HCT116 (cell line): Measurements from ENCODE around the gene ADGRB3. TPM values are rescaled to one million over a fixed set of nuclear protein-coding genes. Genes with fewer than 3 reads are reported as not detected.

Source experiments
- ATAC-seq: fragments of 200-7000 bp; cut with Tn5 transposase; 2 replicates; pipeline ENCODE4 v1.9.1; 2020; ENCODE audit warnings: mild to moderate bottlenecking, moderate library complexity
- BruUV-seq: library from RNA; stranded (reverse); fragments of 400-500 nt; replicated peaks from 2 replicates; lab custom pipeline; 2021; lab: Mats Ljungman, UMichigan
- CTCF ChIA-PET: fragments of 300-600 bp; sonication (Branson Sonifier 250); formaldehyde crosslinking; loops from one replicate; lab custom pipeline; 2021; ENCODE audit warnings: antibody characterized with exemption; lab: Charles Lee
- POLR2A ChIA-PET: fragments of 300-600, 350-600 bp; sonication (Branson Sonifier 250); formaldehyde crosslinking; loops from one replicate; lab custom pipeline; 2021; ENCODE audit warnings: antibody characterized with exemption; lab: Charles Lee
- RAD21 ChIA-PET, 2 experiments: fragments of 300-600 bp; sonication (Branson Sonifier 250); formaldehyde crosslinking; loops; one replicate each; lab custom pipeline; 2023; ENCODE audit warnings: low total read pairs in 2 of 2; ENCODE audit not compliant: uncharacterized antibody in 2 of 2, unreplicated experiment in 2 of 2, low non-redundant PET in 1 of 2; lab: Charles Lee
- DNase-seq: peaks from one replicate; pipeline ENCODE4 v3.0.0-alpha.2; 2010; ENCODE audit warnings: low read depth, low spot score
- H2AFZ ChIP-seq: fragments of 200-600 bp; shearing (Covaris generic), sonication (generic); 2 replicates; pipeline ENCODE4 v1.6.1; 2017; ENCODE audit warnings: low read depth, mixed run types, mixed read lengths, antibody characterized with exemption, low read length; ENCODE audit not compliant: poor library complexity, severe bottlenecking
- H3K27ac ChIP-seq: 2 replicates; pipeline ENCODE4 v1.5.1; 2012; ENCODE audit warnings: low read depth, low read length
- H3K27me3 ChIP-seq: fragments of 200-600 bp; sonication (generic); 2 replicates; pipeline ENCODE4 v1.6.1; 2016; ENCODE audit warnings: mixed run types, low read length, mixed read lengths; ENCODE audit not compliant: insufficient read depth
- H3K36me3 ChIP-seq, 2 experiments: fragments of 200-500 bp in 1 of 2; fragments of 200-600 bp in 1 of 2; sonication (Bioruptor generic) in 1 of 2; sonication (generic) in 1 of 2; 2 replicates each; pipeline versions ENCODE4 v1.5.1 to v1.6.1; 2014 to 2016; ENCODE audit warnings: low read length in 2 of 2, inconsistent platforms in 1 of 2, mixed read lengths in 1 of 2, mixed run types in 1 of 2; ENCODE audit not compliant: insufficient read depth in 2 of 2, control insufficient read depth in 1 of 2
- H3K4me1 ChIP-seq, 2 experiments: fragments of 200-600 bp in 1 of 2; sonication (generic) in 1 of 2; 2 replicates each; pipeline versions ENCODE4 v1.5.1 to v1.6.1; 2012 to 2017; ENCODE audit warnings: low read length in 2 of 2, inconsistent platforms in 1 of 2, mild to moderate bottlenecking in 1 of 2, mixed read lengths in 1 of 2, mixed run types in 1 of 2, moderate library complexity in 1 of 2; ENCODE audit not compliant: insufficient read depth in 2 of 2, control insufficient read depth in 1 of 2
- H3K4me2 ChIP-seq: fragments of 200-600 bp; sonication (generic); 2 replicates; pipeline ENCODE4 v1.6.1; 2017; ENCODE audit warnings: mixed run types, low read length, mixed read lengths
- H3K4me3 ChIP-seq, 2 experiments: fragments of 200-600 bp in 1 of 2; sonication (generic) in 1 of 2; replicated peaks in 1 of 2; 2 replicates each; pipeline ENCODE4 v1.5.1; 2011 to 2016; ENCODE audit warnings: low read length in 2 of 2, control low read depth in 1 of 2, low read depth in 1 of 2, mild to moderate bottlenecking in 1 of 2, mixed read lengths in 1 of 2, mixed run types in 1 of 2
- H3K79me2 ChIP-seq: fragments of 200-600 bp; sonication (generic); 2 replicates; pipeline ENCODE4 v1.6.1; 2017; ENCODE audit warnings: mild to moderate bottlenecking, mixed run types, low read length, moderate library complexity, mixed read lengths; ENCODE audit not compliant: insufficient read depth
- H3K9ac ChIP-seq: fragments of 200-600 bp; sonication (generic); 2 replicates; pipeline ENCODE4 v1.6.1; 2016; ENCODE audit warnings: low read length, mixed read lengths
- H3K9me2 ChIP-seq: fragments of 200-600 bp; sonication (generic), shearing (Covaris generic); 2 replicates; pipeline ENCODE4 v1.6.1; 2017; ENCODE audit warnings: mixed run types, mild to moderate bottlenecking, moderate library complexity; ENCODE audit not compliant: insufficient read depth
- H3K9me3 ChIP-seq, 2 experiments: fragments of 200-500 bp in 1 of 2; fragments of 200-600 bp in 1 of 2; sonication (Bioruptor generic) in 1 of 2; sonication (generic) in 1 of 2; 2 replicates each; pipeline ENCODE4 v1.6.1; 2014 to 2017; ENCODE audit warnings: low read length in 2 of 2, mixed read lengths in 2 of 2, inconsistent platforms in 1 of 2, low read depth in 1 of 2, mild to moderate bottlenecking in 1 of 2, mixed run types in 1 of 2, moderate library complexity in 1 of 2; ENCODE audit not compliant: control insufficient read depth in 1 of 2, insufficient read depth in 1 of 2
- H4K20me1 ChIP-seq: fragments of 200-600 bp; sonication (generic), shearing (Covaris generic); 2 replicates; pipeline ENCODE4 v1.6.1; 2017; ENCODE audit warnings: mixed run types, mild to moderate bottlenecking, moderate library complexity; ENCODE audit not compliant: insufficient read depth
- ATF3 ChIP-seq: IDR thresholded peaks from 2 replicates; pipeline ENCODE4 v1.6.1; 2012
- CEBPB ChIP-seq: IDR thresholded peaks from 2 replicates; pipeline ENCODE4 v1.6.1; 2012; ENCODE audit warnings: low read depth
- CTCF ChIP-seq, 3 experiments: fragments of 200-600 bp in 1 of 3; sonication (generic) in 1 of 3; IDR thresholded peaks in 2 of 3; conservative IDR thresholded peaks in 1 of 3; 2 replicates each; pipeline ENCODE4 v1.5.1; 2012 to 2017; ENCODE audit warnings: low read depth in 2 of 3, low read length in 2 of 3, antibody characterized with exemption in 1 of 3, borderline replicate concordance in 1 of 3, control low read depth in 1 of 3, mild to moderate bottlenecking in 1 of 3, mixed read lengths in 1 of 3, mixed run types in 1 of 3, moderate library complexity in 1 of 3; ENCODE audit not compliant: insufficient read depth in 1 of 3
- ELF1 ChIP-seq: IDR thresholded peaks from 2 replicates; pipeline ENCODE4 v1.6.1; 2012; ENCODE audit warnings: low read depth, borderline replicate concordance
- EZH2 ChIP-seq: fragments of 200-600 bp; sonication (generic); IDR thresholded peaks from 2 replicates; pipeline ENCODE4 v1.6.1; 2017; ENCODE audit warnings: antibody characterized with exemption, mixed run types
- EZH2phosphoT487 ChIP-seq: fragments of 200-600 bp; IDR thresholded peaks from 2 replicates; pipeline ENCODE4 v1.6.1; 2018; ENCODE audit warnings: antibody characterized with exemption, borderline replicate concordance
- FOSL1 ChIP-seq: IDR thresholded peaks from 2 replicates; pipeline ENCODE4 v1.6.1; 2012; ENCODE audit warnings: low read depth
- JUND ChIP-seq: IDR thresholded peaks from 2 replicates; pipeline ENCODE4 v1.6.1; 2012
- MAX ChIP-seq: IDR thresholded peaks from 2 replicates; pipeline ENCODE4 v1.6.1; 2012
- POLR2A ChIP-seq: IDR thresholded peaks from 2 replicates; pipeline ENCODE4 v1.7.0; 2011; ENCODE audit warnings: borderline replicate concordance; ENCODE audit not compliant: insufficient read depth, insufficient read length; ENCODE audit errors: extremely low read depth
- POLR2AphosphoS5 ChIP-seq: IDR thresholded peaks from 2 replicates; pipeline ENCODE4 v1.6.1; 2011; ENCODE audit warnings: mild to moderate bottlenecking, low read depth, low read length, moderate library complexity
- REST ChIP-seq: IDR thresholded peaks from 2 replicates; pipeline ENCODE4 v1.6.1; 2012; ENCODE audit warnings: low read depth
- SIN3A ChIP-seq: IDR thresholded peaks from 2 replicates; pipeline ENCODE4 v1.6.1; 2012; ENCODE audit warnings: low read depth
- SP1 ChIP-seq: IDR thresholded peaks from 2 replicates; pipeline ENCODE4 v1.6.1; 2012; ENCODE audit warnings: low read depth
- SRF ChIP-seq: IDR thresholded peaks from 2 replicates; pipeline ENCODE4 v1.6.1; 2012; ENCODE audit warnings: low read depth
- TCF7L2 ChIP-seq: IDR thresholded peaks from 2 replicates; pipeline ENCODE4 v1.7.0; 2011; ENCODE audit warnings: borderline replicate concordance, inconsistent platforms; ENCODE audit not compliant: insufficient read depth, insufficient read length; ENCODE audit errors: extremely low read depth
- YY1 ChIP-seq: IDR thresholded peaks from 2 replicates; pipeline ENCODE4 v1.6.1; 2011; ENCODE audit warnings: low read length, low read depth, moderate library complexity, mild to moderate bottlenecking; ENCODE audit not compliant: insufficient replicate concordance; ENCODE audit errors: extremely low read depth
- ZFX ChIP-seq: fragments of 450-650 bp; IDR thresholded peaks from 2 replicates; pipeline ENCODE4 v1.6.1; 2017
- ZNF274 ChIP-seq: fragments of 200-500 bp; sonication (Bioruptor generic); IDR thresholded peaks from 2 replicates; pipeline ENCODE4 v1.6.1; 2014; ENCODE audit warnings: mild to moderate bottlenecking, low read depth, low read length, inconsistent platforms
- intact Hi-C: fragments of 100-400 bp; cut with micrococcal nuclease; formaldehyde crosslinking; loops from 2 replicates; pipeline ENCODE4 v1.10.0; 2022
- total RNA-seq: library from RNA; stranded (reverse); gene quantifications from one replicate; pipeline ENCODE4 v1.2.1, GENCODE V29; 2021; ENCODE audit not compliant: unreplicated experiment

The ADGRB3 gene
- total RNA-seq, 1 experiment from 2014 or later: not detected

- Histone ChIP-seq H3K27me3 (no peaks in the 10 kb centered on the region), H3K9ac (no peak overlapping the region), H2AFZ (no peak overlapping the region), H3K9me3 (peaks cover 6 to 13% of the 10 kb centered on the region in 2 experiments; a peak in 2 of 4 replicates), H3K4me2 (no peak overlapping the region), H3K4me1 (no peaks in the 10 kb centered on the region), H3K36me3 (no peaks in the 10 kb centered on the region), H3K9me2 (no peaks in the 10 kb centered on the region), H3K79me2 (no peaks in the 10 kb centered on the region), H3K27ac (no peak overlapping the region), H3K4me3 (no peak overlapping the region), H4K20me1 (no peaks in the 10 kb centered on the region)
- ChIA-PET RAD21 (no interaction called here), POLR2A (no interaction called here), CTCF (no interaction called here)
- intact Hi-C loops: no loop called here
- BruUV-seq: no TSS peak
- TF ChIP-seq MAX: no peak
- no peak for TF ChIP-seq SP1
- TF ChIP-seq ELF1: no peak
- TF ChIP-seq ATF3: no peak
- TF ChIP-seq EZH2phosphoT487: no peak
- TF ChIP-seq SIN3A: no peak
- no peak for TF ChIP-seq CTCF (IDR thresholded peaks at IDR 0.05 in 2 of 3, conservative IDR thresholded peaks at IDR 0.05 in 1 of 3; ENCODE audit: borderline replicate concordance in 1 of 3, insufficient read depth in 1 of 3, low read depth in 2 of 3, low read length in 2 of 3)
- no peak for TF ChIP-seq YY1
- TF ChIP-seq JUND: no peak
- TF ChIP-seq SRF: no peak
- no peak for TF ChIP-seq POLR2A
- TF ChIP-seq ZNF274: no peak
- TF ChIP-seq POLR2AphosphoS5: no peak
- no peak for TF ChIP-seq TCF7L2
- no peak for TF ChIP-seq ZFX
- TF ChIP-seq REST: no peak
- TF ChIP-seq EZH2: no peak
- no peak for TF ChIP-seq CEBPB
- TF ChIP-seq FOSL1: no peak
- DNase-seq: no peak
- no peak for ATAC-seq
Observed at GRCh38 chr6:69086689-69087088, 451.6 kb downstream of the ADGRB3 start.
